ENCODE measurements around the gene TRERF1.

- TF ChIP-seq CTCF (IDR thresholded peaks at IDR 0.05; ENCODE audit: control extremely low read depth in 1 of 3, insufficient read depth in 1 of 3, low read depth in 1 of 3, low read length in 3 of 3) = no peak
- no peak for TF ChIP-seq YY1 (IDR thresholded peaks at IDR 0.05; ENCODE audit: low read depth, low read length)
- TF ChIP-seq KDM5A (IDR thresholded peaks at IDR 0.05; ENCODE audit: low read length) = no peak
Measured at GRCh38 chr6:42239333-42239732, 212.4 kb downstream of the TRERF1 start.

Data from H1 (cell line).